K562 (cell line): ENCODE results near the gene MGA. TPM values are rescaled to one million over a fixed set of nuclear protein-coding genes. Genes with fewer than 3 reads are reported as not detected.

Experiments
- ATAC-seq: fragments of 200-7000 bp; cut with Tn5 transposase; 3 replicates; pipeline ENCODE4 v1.9.1; 2020; ENCODE audit warnings: moderate library complexity
- BruUV-seq: library from RNA; stranded (reverse); fragments of 400-500 nt; replicated peaks from 2 replicates; lab custom pipeline; 2021; lab: Mats Ljungman, UMichigan
- CTCF ChIA-PET: fragments of 300-600 bp; formaldehyde crosslinking; extraction: SDS; loops from one replicate; lab custom pipeline; 2021; ENCODE audit warnings: low intra/inter-chr PET ratio; lab: Yijun Ruan, JAX
- POLR2A ChIA-PET: fragments of 300-600, 350-650 bp; sonication (Branson Sonifier 250); formaldehyde crosslinking; extraction: SDS; loops from one replicate; lab custom pipeline; 2021; ENCODE audit warnings: antibody characterized with exemption, inconsistent platforms; lab: Yijun Ruan, JAX
- DNase-seq, 4 experiments: peaks; one replicate each; pipeline versions ENCODE4 v3.0.0 to v3.0.0-alpha.2; 2011 to 2018; ENCODE audit warnings: low spot score in 3 of 4, mixed read lengths in 3 of 4; ENCODE audit errors: extremely low read depth in 1 of 4
- FAIRE-seq: peaks from 2 replicates; lab custom pipeline; 2011; peaks lifted over from hg19 to GRCh38; lab: Jason Lieb, UNC
- H2AFZ ChIP-seq: 2 replicates; pipeline ENCODE4 v1.6.0; 2011; ENCODE audit warnings: low read depth, low read length, control low read depth, inconsistent platforms
- H3K27ac ChIP-seq: fragments of 200-600 bp; 3 replicates; pipeline ENCODE4 v1.8.0; 2011; ENCODE audit warnings: low read depth, mild to moderate bottlenecking, control low read depth, inconsistent platforms, low read length, moderate library complexity, mixed read lengths; ENCODE audit errors: extremely low read depth
- H3K27me3 ChIP-seq, 2 experiments: fragments of 300-600 bp in 1 of 2; 2 replicates in 1 of 2; 3 replicates in 1 of 2; pipeline versions ENCODE4 v1.6.0 to v1.8.0; 2011; ENCODE audit warnings: inconsistent platforms in 2 of 2, low read length in 2 of 2, mild to moderate bottlenecking in 1 of 2, mixed read lengths in 1 of 2, moderate library complexity in 1 of 2; ENCODE audit not compliant: control insufficient read depth in 2 of 2, insufficient read depth in 2 of 2
- H3K36me3 ChIP-seq: fragments of 300-600 bp; 3 replicates; pipeline ENCODE4 v1.8.0; 2011; ENCODE audit warnings: mild to moderate bottlenecking, low read length, inconsistent platforms; ENCODE audit not compliant: control insufficient read depth, insufficient read depth
- H3K4me1 ChIP-seq, 2 experiments: fragments of 200-600 bp in 1 of 2; replicated peaks in 1 of 2; 2 replicates in 1 of 2; 3 replicates in 1 of 2; pipeline versions ENCODE4 v1.5.1 to v1.8.0; 2011; ENCODE audit warnings: inconsistent platforms in 2 of 2, low read length in 2 of 2, mild to moderate bottlenecking in 1 of 2, mixed read lengths in 1 of 2, moderate library complexity in 1 of 2; ENCODE audit not compliant: control insufficient read depth in 2 of 2, insufficient read depth in 2 of 2
- H3K4me2 ChIP-seq: 2 replicates; pipeline ENCODE4 v1.6.1; 2011; ENCODE audit warnings: low read length, control low read depth, inconsistent platforms, mixed read lengths; ENCODE audit not compliant: insufficient read depth
- H3K4me3 ChIP-seq: fragments of 200-600 bp; sonication (generic), shearing (Covaris generic); 2 replicates; pipeline ENCODE4 v1.5.1; 2016; ENCODE audit warnings: control low read depth, inconsistent platforms
- H3K79me2 ChIP-seq: fragments of 200-600 bp; 3 replicates; pipeline ENCODE4 v1.8.0; 2011; ENCODE audit warnings: low read length, inconsistent platforms; ENCODE audit not compliant: control insufficient read depth, insufficient read depth
- H3K9ac ChIP-seq, 2 experiments: 2 replicates each; pipeline versions ENCODE4 v1.6.0 to v1.6.1; 2011; ENCODE audit warnings: low read depth in 2 of 2, low read length in 2 of 2, control low read depth in 1 of 2, inconsistent platforms in 1 of 2, mild to moderate bottlenecking in 1 of 2, mixed read lengths in 1 of 2; ENCODE audit not compliant: insufficient read depth in 1 of 2
- H3K9me1 ChIP-seq: one replicate; pipeline ENCODE4 v1.6.0; 2011; ENCODE audit warnings: inconsistent platforms, mild to moderate bottlenecking, low read length, moderate library complexity; ENCODE audit not compliant: control insufficient read depth, insufficient read depth
- H3K9me3 ChIP-seq: replicated peaks from 2 replicates; pipeline ENCODE4 v1.5.1; 2011; ENCODE audit warnings: low read depth, low read length, inconsistent platforms; ENCODE audit not compliant: control insufficient read depth, insufficient read depth
- H4K20me1 ChIP-seq: replicated peaks from 2 replicates; pipeline ENCODE4 v1.6.1; 2011; ENCODE audit warnings: low read length, inconsistent platforms, mixed read lengths; ENCODE audit not compliant: control insufficient read depth, insufficient read depth
- AFF1 ChIP-seq, 2 experiments: fragments of 450-650 bp; IDR thresholded peaks; 2 replicates each; pipeline ENCODE4 v1.6.1; 2018; ENCODE audit warnings: mild to moderate bottlenecking in 2 of 2, low read depth in 1 of 2; ENCODE audit not compliant: partially characterized antibody in 2 of 2
- ARID3A ChIP-seq: IDR thresholded peaks from 2 replicates; pipeline ENCODE4 v1.6.1; 2012; ENCODE audit warnings: low read depth, low read length, improper control_type of control experiment, borderline replicate concordance
- HEY1 ChIP-seq: fragments of 250-450 bp; sonication (Bioruptor Pico); IDR thresholded peaks from 2 replicates; pipeline ENCODE4 v1.5.0; 2020; ENCODE audit warnings: mild to moderate bottlenecking, moderate library complexity, borderline replicate concordance
- MAFF ChIP-seq: IDR thresholded peaks from 2 replicates; pipeline ENCODE4 v1.6.1; 2012; ENCODE audit warnings: low read length, improper control_type of control experiment
- ZBTB26 ChIP-seq: fragments of 450-650 bp; formaldehyde crosslinking; IDR thresholded peaks from 2 replicates; pipeline ENCODE4 v1.4.0; 2022; ENCODE audit warnings: missing genetic modification characterization
- ZEB2 ChIP-seq: fragments of 450-650 bp; IDR thresholded peaks from 2 replicates; pipeline ENCODE4 v1.6.1; 2016
- ZNF277 ChIP-seq: fragments of 250-450 bp; sonication (Bioruptor Pico); IDR thresholded peaks from 2 replicates; pipeline ENCODE4 v1.8.0; 2022; ENCODE audit warnings: inconsistent platforms, mild to moderate bottlenecking, moderate library complexity, borderline replicate concordance
- WGBS: fragments of 100-300 bp; shearing (Covaris generic); methylation state at CpG from one replicate; pipeline ENCODE4 v1.1.6; 2016; ENCODE audit warnings: low coverage, mixed read lengths; ENCODE audit not compliant: insufficient coverage; ENCODE audit errors: missing lambda C conversion rate; 5-methylcytosine and 5-hydroxymethylcytosine counted together
- in situ Hi-C: fragments of 300-500 bp; cut with MboI; formaldehyde crosslinking; loops from 4 replicates; pipeline ENCODE4 v1.15.0; 2018; ENCODE audit warnings: inconsistent platforms, mixed read lengths
- intact Hi-C: fragments of 100-400 bp; cut with micrococcal nuclease; formaldehyde crosslinking; loops from 2 replicates; pipeline ENCODE4 v1.14.2; 2022
- polyA plus RNA-seq, 8 experiments: library from polyadenylated mRNA; depleted of rRNA in 4 of 8; stranded (reverse) in 5 of 8; unstranded in 3 of 8; fragments of >200 nt; fragmentation: Nextera tagmentation in 2 of 8; fragmentation: Illumina TruSeq in 1 of 8; extraction: Ambion mirVana in 2 of 8; extraction: Trizol in 1 of 8; gene quantifications; 2 replicates each; pipeline versions ENCODE4 v1.2.1 to v1.2.3, GENCODE V29; 2011 to 2014; ENCODE audit warnings: inconsistent platforms in 1 of 8, missing spikeins in 1 of 8
- total RNA-seq, 7 experiments: library from RNA; depleted of rRNA in 6 of 7; stranded (reverse); fragments of >200 nt in 6 of 7; fragmentation: Illumina TruSeq in 2 of 7; extraction: Trizol in 2 of 7; gene quantifications; 2 replicates each; pipeline versions ENCODE4 v1.2.1 to v1.2.3, GENCODE V29; 2011 to 2021; ENCODE audit warnings: low replicate concordance in 1 of 7

Gene MGA
- total and polyA plus RNA-seq, 9 of the 15 experiments (the other 6 are each of a cell fraction or from before 2014, with no cell fraction given), result 4.7 to 56.1 (median 21.1) TPM

GRCh38 chr15:41695750-41696436 is 35.7 kb downstream of the MGA start (continued):
- TF ChIP-seq ZEB2, result no peak
- peak; percentile 31; the same call in 1 of the 2 replicates for TF ChIP-seq ARID3A

GRCh38 chr15:41698779-41699178 is 38.6 kb downstream of the MGA start:
- Histone ChIP-seq H3K4me3 (no peak overlapping the region), H3K9me3 (no peaks in the 10 kb centered on the region), H3K79me2 (peaks cover 82% of the 10 kb centered on the region), H3K9me1 (no peaks in the 10 kb centered on the region), H3K4me2 (no peak overlapping the region), H4K20me1 (no peaks in the 10 kb centered on the region), H3K36me3 (peaks cover 56% of the 10 kb centered on the region), H3K4me1 (no peaks in the 10 kb centered on the region), H3K27ac (no peak overlapping the region), H2AFZ (no peak overlapping the region), H3K27me3 (no peaks in the 10 kb centered on the region), H3K9ac (no peak overlapping the region)
- BruUV-seq, result no TSS peak
- ChIA-PET CTCF (no interaction called here), POLR2A (interaction anchor here (1.9 kb wide), 1 partner anchor 11 kb away, joined by 4 read pairs; no protein-coding TSS in a partner anchor)
- ATAC-seq, result no peak
- 100% methylated on average over 2 of the region's 2 CpGs for WGBS
- FAIRE-seq, result no peak
- in situ Hi-C loops, result no loop called here
- no peak for TF ChIP-seq MAFF
- TF ChIP-seq ZBTB26 (CRISPR knock-in tag), result no peak
- no peak for TF ChIP-seq ZNF277
- no peak for TF ChIP-seq HEY1 (CRISPR knock-in tag)
- TF ChIP-seq AFF1 (IDR thresholded peaks at IDR 0.05; ENCODE audit: low read depth in 1 of 2, partially characterized antibody in 2 of 2), result no peak
- no peak for DNase-seq
- intact Hi-C loops, result loop anchor here (10.0 kb wide), 1 partner anchor 206 kb away; no protein-coding TSS in a partner anchor
